B cell (primary cell): ENCODE data around the gene ARHGAP26.
"Not testable (repeated sequence)": the region's sequence is repeated elsewhere in the genome, so short reads cannot be mapped to it uniquely, and the experiment has no call there.

ENCODE experiments used
- EZH2 ChIP-seq: IDR thresholded peaks from 2 replicates; pipeline ENCODE4 v1.6.1; 2012; ENCODE audit warnings: borderline replicate concordance, low read depth, mild to moderate bottlenecking, moderate library complexity, low read length; ENCODE audit not compliant: insufficient read depth, poor library complexity, severe bottlenecking
- TF ChIP-seq, protein P1 (sequence below): fragments of 200-600 bp; IDR thresholded peaks from one replicate; pipeline ENCODE4 v1.8.0; 2022; ENCODE audit warnings: antibody characterized with exemption, mild to moderate bottlenecking

GRCh38 chr5:142995621-142996020 is 225.4 kb downstream of the ARHGAP26 start:
- TF ChIP-seq, protein P1, sequence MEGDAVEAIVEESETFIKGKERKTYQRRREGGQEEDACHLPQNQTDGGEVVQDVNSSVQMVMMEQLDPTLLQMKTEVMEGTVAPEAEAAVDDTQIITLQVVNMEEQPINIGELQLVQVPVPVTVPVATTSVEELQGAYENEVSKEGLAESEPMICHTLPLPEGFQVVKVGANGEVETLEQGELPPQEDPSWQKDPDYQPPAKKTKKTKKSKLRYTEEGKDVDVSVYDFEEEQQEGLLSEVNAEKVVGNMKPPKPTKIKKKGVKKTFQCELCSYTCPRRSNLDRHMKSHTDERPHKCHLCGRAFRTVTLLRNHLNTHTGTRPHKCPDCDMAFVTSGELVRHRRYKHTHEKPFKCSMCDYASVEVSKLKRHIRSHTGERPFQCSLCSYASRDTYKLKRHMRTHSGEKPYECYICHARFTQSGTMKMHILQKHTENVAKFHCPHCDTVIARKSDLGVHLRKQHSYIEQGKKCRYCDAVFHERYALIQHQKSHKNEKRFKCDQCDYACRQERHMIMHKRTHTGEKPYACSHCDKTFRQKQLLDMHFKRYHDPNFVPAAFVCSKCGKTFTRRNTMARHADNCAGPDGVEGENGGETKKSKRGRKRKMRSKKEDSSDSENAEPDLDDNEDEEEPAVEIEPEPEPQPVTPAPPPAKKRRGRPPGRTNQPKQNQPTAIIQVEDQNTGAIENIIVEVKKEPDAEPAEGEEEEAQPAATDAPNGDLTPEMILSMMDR: not testable (repeated sequence)
- TF ChIP-seq EZH2: not testable (repeated sequence)
